ENCODE results near the gene CYP2A6.
"Not testable (repeated sequence)": the region's sequence is repeated elsewhere in the genome, so short reads cannot be mapped to it uniquely, and the experiment has no call there.

Gene CYP2A6

DNA sequence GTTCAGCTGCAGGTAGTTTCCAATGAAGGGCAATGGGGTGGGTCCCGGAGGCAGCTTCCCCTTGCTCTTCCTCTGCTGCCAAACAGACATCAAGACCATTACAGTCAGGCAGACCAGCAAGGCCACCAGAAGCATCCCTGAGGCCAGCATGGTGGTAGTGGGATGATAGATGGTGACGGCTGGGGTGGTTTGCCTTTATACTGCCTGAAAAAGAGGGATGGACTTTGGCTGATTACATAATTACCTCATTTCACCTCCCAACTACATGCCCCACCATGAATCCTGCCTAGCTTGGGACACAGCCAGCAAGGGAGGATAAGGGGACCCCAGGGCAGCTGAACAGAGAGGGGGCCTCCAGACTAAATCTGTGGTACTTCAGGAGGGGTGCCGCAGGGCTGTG, at the start of gene CYP2A6:
Gene CYP2A6, minus strand, starts transcription at position 171 of the 400 bp plus-strand sequence. Its CDS starts 21 bp downstream, at position 150.
- not testable (repeated sequence) for DNase-seq

GRCh38 chr19:40899964-40900363, 49.7 kb upstream of the CYP2A6 start:
- not testable (repeated sequence) for DNase-seq

GRCh38 chr19:40896843-40897789, 46.9 kb upstream of the CYP2A6 start:
- DNase-seq: peak in 1 of 2 experiments; percentile 27

GRCh38 chr19:40896418-40896796, 46.2 kb upstream of the CYP2A6 start:
- no peak for DNase-seq

DNA sequence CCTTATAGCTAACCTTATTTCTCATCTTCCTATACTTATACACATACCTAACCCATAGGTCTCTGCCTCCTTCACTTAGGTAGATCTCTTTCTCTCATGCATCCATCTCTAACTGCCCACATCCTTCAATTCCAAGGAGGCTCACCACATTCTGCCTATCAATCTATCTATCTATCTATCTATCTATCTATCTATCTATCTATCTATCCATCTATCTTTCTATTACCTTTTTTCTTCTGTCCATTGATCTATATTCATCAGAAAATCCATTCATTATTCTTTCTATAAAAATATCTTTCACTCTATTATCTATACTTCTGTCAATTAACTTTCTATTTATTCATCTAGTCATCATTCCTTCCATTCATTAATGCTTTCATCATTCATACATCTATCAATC, 42.9 kb upstream of the CYP2A6 start:
- no peak for DNase-seq

GRCh38 chr19:40889366-40889765, 39.1 kb upstream of the CYP2A6 start:
- no peak for DNase-seq

DNA sequence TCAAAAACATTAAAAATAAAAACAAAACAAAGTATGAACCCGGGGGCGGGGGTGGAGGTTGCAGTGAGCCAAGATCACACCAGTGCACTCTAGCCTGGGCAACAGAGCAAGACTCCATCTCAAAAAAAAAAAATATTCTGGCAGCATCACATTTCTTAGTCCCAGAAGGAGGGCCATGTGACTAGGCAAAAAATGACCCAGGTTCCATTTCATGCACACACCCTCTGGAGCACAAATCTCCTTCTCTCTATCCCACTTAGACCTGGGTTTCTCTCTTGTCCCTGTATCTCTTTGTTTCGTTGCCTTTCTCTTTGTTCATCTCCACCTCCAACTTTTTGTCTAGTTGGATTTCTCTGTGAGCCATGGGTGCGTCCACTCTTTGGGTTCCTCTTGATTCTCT, 37.9 kb upstream of the CYP2A6 start:
- DNase-seq: no peak

GRCh38 chr19:40884187-40884931, 34.1 kb upstream of the CYP2A6 start:
- DNase-seq: not testable (repeated sequence)

DNA sequence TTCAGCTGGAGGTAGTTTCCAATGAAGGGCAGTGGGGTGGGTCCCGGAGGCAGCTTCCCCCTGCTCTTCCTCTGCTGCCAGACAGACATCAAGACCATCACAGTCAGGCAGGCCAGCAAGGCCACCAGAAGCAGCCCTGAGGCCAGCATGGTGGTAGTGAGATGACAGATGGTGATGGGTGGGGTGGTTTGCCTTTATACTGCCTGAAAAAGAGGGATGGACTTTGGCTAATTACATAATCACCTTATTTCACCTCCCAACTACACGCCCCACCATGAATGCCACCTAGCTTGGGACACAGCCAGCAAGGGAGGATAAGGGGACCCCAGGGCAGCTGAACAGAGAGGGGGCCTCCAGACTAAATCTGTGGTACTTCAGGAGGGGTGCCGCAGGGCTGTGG, 31.8 kb upstream of the CYP2A6 start, which contains the start of gene CYP2A7:
Gene CYP2A7, minus strand, starts transcription at position 170 of the 400 bp plus-strand sequence. Its CDS starts 21 bp downstream, at position 149.
- DNase-seq: not testable (repeated sequence)

DNA sequence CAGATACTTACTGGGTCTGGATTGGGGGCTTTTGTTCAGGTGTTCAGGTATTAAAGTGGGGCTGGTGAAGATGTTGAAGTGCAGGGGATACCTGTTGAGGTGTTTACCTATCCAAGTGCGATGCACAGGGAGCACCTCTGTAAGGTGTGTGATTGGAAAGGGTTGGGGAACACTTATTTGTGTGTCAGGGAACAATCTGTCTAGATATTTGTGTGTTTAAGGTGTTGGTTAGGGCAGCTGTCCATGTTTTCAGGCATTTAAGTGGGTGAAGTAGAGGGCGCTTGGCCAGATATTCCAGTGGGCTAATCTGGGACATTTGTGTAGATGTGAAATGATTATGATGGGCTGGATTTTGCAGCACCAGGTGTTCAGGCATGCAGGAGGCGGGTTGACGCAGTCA, 29.1 kb upstream of the CYP2A6 start:
- DNase-seq: not testable (repeated sequence)

- not testable (repeated sequence) for DNase-seq
These were observed 25.3 kb upstream of the CYP2A6 start for GRCh38 chr19:40875526-40875951.

DNA sequence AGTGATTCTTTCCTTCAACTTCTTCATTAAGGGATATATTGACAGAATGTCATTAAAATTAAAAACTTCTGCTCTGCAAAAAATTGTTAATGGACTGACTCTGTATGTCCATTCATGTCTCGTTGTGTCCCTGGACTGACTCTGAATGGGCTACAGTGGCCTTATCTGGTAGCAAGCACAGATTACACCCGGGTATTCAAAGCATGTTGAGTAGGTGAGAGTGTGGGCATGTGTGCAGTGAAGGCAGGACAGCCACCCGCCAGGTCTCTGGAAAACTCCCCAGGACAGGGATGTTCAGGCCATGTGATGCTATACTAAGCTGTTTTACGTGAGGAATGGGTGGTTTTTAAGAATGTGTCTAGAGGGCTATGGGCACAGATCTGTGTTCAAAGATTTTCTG, 24.6 kb upstream of the CYP2A6 start:
- not testable (repeated sequence) for DNase-seq

GRCh38 chr19:40873873-40874272, 23.6 kb upstream of the CYP2A6 start:
- DNase-seq: not testable (repeated sequence)

GRCh38 chr19:40872209-40872608, 22.0 kb upstream of the CYP2A6 start:
- no peak for DNase-seq

- no peak for DNase-seq
These were observed 17.5 kb upstream of the CYP2A6 start for GRCh38 chr19:40867701-40868100.

DNA sequence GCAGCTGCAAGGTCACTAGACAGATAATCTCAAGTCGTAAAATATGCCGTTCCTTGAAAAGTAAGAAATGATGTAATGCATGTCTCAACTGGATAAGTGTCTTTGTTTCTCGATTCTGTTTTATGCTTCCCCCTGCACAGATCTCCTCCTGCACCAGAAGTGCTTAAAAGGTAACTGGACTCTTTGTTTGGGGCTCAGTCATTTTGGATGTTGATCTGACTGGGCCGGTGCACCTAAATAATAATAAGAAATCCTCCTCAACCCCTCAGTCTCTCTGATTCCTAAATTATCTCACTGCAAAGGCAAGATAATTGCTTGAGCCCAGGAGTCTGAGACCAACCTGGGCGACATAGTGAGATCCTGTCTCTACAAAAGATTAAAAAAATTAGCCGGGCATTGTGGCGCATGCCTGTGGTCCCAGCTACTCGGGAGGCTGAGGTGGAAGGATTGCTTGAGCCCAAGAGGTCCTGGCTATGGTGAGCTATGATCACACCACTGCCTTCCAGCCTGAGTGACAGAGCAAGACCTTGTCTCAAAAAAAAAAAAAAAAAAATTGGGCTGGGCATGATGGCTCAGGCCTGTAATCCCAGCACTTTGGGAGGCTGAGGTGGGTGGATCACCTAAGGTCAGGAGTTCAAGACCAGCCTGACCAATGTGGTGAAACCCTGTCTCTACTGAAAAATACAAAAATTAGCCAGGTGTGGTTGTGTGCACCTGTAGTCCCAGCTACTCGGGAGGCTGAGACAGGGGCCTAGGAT, 14.7 kb upstream of the CYP2A6 start:
- not testable (repeated sequence) for DNase-seq

GRCh38 chr19:40862785-40863184, 12.5 kb upstream of the CYP2A6 start:
- DNase-seq: no peak

GRCh38 chr19:40862333-40862732, 12.1 kb upstream of the CYP2A6 start:
- DNase-seq: no peak

GRCh38 chr19:40858109-40858508, 7.9 kb upstream of the CYP2A6 start:
- DNase-seq: no peak

DNA sequence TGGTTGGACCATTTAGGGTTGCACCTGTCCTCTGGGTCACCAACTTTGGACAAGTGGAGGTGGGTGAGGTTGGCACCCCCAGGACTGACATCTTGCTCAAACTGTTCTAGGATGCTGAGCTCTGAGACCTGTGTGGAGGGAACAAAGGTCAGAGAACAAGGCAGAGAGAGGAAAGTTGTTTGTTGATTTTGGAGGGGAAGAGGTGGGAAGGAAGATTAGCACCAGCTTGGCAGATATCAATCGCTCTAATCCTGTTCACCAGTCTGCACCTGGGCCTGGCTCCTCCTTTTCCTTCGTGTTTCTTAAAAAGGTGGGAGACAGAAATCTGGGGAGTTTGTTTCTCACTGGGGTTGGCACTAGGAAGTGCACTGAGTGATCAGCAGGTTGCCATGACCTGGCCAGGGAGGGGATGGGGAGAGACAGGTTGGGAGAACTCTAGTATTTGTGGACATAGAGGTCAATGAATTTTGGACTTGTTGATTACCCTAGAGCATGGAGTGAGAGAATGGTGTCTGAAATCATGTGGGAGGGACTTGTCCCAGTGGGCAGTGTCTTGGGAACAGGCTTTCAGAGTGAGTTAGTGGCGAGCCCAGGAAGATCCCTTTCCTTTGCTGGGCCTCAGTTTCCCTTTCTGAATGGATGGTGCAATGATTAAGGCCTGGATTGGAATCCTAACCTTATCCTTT, 2.4 kb upstream of the CYP2A6 start:
- DNase-seq: not testable (repeated sequence)

- not testable (repeated sequence) for DNase-seq
These were observed 3.5 kb downstream of the CYP2A6 start for GRCh38 chr19:40846722-40847121.

- not testable (repeated sequence) for DNase-seq
These were observed 6.6 kb downstream of the CYP2A6 start for GRCh38 chr19:40843653-40844052.

All from NCI-H1930 (cell line).